SHP77 treated with DMSO at 0.1 percent for 48 hours (cell line): Measurements from ENCODE around the gene SNAI3.
A peak's percentile ranks its signal among the peaks of the same experiment; 100 is the strongest.
"Not testable (repeated sequence)": the region's sequence is repeated elsewhere in the genome, so short reads cannot be mapped to it uniquely, and the experiment has no call there.

Experiments used
- DNase-seq: peaks from one replicate; lab custom pipeline; 2025; lab: John Stamatoyannopoulos, UW

Gene SNAI3

DNA sequence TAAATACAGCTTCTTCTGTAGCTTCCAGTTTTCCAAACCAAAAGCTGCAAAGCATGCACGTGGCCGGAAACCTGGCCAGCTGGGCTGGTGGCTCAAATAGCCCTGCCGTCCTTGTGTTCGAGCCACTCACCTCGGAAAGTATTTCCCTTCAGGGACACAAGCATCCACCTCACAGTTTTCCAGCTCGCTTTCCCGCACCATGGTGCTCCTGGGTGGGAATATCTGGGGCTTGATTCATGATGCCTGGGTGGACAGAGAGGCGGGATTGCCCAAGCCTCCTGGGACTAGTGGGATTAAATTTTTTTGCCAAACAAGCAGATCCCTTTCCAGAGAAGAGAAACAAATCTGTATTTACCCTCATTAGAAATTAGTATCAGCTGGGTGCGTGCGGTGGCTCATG is 16.3 kb downstream of the SNAI3 start:
- DNase-seq = no peak

DNA sequence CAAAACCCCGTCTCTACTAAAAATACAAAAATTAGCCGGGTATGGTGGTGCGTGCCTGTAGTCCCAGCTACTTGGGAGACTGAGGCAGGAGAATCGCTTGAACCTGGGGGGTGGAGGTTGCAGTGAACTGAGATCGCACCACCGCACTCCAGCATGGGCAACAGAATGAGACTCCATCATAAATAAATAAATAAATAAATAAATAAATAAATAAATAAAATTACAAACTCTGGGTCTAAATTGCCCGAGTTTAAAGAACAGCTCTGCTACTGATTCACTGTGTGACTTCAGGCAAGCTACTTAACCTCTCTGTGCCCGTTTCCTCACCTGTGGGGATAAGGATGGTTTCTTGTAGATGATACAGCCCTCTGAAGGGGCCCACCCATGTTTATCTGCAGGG is 16.8 kb downstream of the SNAI3 start:
- not testable (repeated sequence) for DNase-seq

DNA sequence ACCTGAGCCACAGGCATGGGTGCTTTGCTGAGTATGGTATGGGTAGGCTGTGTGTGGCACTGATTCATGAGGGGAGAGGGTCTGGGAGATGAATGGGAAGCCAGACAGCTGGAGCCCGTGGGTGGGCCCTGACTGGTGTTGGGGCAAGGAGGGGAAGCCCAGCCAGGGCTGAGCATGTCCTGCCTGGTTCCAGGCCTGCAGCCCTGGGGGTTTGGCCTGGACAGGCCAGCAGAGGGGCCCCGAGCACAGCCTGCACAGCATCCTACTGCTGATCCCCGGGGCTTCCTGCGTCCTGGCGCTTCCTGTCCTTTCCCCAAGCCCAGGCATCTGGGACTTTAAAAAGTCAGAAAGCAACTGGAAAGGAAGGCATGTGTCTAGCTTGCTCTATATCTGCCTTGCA is 18.8 kb downstream of the SNAI3 start:
- no peak for DNase-seq

DNA sequence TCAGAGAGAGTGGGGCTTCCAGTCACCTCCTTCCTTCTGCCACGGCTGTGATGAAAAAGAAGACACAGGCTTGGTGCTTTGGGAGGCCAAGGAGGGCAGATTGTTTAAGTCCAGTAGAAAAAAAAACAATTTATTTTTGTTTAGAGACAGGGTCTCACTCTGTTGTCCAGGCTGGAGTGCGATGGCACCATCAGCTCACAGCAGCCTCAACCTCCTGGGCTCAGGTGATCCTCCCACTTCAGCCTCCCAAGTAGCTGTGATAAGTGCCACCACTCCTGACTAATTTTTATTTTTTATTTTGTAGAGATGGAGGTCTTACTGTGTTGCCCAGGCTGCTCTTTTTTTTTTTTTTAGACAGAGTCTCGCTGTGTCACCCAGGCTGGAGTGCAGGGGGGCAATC is 20.7 kb downstream of the SNAI3 start:
- no peak for DNase-seq

DNA sequence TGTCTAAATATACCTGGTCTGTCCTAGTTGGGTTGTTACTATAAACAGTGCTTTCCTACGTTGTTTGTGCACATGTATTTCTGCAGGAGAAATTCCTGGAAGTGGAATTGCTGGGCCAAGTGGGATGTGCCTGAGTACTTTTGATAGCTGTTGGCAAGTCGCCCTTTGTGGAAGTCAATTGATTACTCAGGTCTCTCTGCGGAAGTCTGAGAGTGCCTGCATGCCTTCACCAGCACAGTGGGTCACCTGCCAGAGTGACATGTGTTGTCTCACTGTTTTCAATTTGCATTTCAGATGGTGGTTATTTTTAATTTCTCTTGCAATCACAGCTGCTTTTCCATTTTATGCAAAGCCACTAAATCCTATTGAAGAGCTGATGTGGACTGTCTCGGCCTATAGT is 21.2 kb downstream of the SNAI3 start:
- DNase-seq = no peak

DNA sequence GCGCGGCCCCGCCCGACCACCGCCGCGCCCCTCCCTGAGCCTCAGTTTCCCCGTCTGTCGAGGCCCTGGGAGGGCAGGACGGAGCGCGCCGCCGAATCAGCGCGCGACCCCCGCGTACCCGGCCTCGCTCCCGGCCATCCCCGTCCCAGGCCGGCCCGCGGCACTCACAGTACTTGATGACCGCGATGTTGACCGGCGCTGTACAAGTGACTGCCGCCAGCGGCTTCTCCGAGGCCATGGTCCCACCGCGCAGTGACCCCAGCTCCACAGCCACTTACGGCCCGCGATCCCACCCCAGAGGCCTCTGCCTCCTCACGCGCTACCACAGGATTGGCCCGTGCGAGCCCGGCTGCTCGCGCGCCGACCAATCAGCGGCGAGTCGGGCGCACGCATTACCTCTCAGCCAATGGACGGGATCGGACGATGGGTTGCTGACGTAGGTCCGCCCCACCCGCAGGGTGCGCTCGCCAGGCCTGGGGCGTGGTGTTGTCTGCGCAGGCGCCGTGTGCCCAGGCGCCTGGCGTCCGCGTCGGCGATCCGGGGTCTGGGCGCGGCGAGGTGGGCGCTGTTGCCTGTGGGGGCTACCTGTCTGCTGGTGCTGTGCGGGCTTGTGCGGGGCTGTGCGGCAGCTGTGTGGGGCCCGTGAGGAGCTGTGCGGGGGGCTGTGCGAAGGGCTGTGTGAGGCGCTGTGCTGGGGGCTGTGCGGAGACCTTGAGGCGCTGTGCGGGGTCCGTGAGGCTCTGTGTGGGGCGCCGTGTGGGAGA is 23.3 kb downstream of the SNAI3 start, which contains the start of gene MVD:
Gene MVD, minus strand, starts transcription at position 249 of the 764 bp plus-strand sequence. Its CDS starts 11 bp downstream, at position 238.
- DNase-seq = peak; percentile 95

DNA sequence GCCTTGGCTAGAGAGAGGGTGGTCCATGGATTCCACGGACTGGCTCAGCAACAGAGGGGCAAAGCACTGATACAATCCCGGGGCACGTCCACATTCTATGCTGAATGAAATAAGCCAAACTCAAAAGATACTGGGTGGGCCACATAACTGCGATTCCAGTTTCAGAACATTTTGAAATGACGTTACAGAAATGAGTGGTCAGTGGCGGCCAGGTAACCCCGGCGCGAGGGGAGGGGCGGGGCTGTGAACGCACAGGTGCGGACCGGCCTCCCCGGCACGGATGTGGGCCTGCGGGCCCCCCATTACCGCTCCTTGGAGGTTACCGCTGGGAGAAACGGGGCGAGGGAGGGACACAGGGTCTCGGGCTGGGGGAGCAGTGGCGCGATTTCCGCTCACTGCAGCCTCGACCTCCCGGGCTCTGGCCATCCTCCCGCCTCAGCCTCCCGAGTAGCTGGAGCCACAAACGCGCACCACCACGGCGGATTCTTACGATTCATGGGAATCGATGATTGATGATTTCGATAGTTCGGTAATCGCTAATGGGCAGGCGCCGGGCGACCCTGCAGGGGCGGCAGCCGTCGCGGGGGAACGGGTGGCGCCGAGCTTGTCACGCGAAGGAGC is 24.0 kb downstream of the SNAI3 start:
- DNase-seq = no peak

DNA sequence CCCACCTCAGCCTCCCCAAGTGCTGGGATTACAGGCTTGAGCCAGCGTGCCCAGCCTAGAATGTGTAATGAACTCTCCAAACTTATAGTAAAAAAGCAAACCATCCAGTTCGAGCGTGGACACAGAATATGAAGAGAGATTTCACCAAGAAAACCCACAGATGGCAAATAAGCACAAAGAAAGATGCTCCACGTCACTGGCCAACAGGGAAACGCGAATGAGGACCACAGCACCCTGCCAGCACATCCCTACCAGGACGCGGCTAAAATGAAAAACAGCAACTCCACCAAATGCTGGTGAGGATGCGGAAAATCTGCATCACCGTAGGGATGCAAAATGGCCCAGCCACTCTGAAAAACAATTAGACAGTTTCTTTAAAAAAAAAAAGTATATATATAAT is 24.8 kb downstream of the SNAI3 start:
- DNase-seq = no peak

DNA sequence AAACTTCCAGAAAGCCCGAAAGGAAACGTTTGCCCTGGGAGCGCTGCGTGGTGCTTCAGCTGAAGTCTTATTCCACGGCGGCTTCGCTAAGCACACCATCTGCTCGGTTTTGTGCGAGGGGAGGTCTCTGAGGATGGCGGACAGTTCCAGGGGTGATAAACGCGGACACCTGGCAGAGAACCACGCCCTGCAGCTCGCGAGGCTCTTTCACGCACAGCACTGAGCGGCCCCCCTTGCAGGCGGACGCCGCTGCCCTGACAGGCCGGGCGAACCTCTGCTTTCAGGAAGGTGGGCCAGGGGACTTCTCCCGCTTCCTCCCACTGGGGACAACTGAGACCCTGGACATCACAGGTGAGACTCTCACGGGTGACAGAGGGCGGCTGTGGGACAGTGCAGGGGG is 27.1 kb downstream of the SNAI3 start:
- no peak for DNase-seq

DNA sequence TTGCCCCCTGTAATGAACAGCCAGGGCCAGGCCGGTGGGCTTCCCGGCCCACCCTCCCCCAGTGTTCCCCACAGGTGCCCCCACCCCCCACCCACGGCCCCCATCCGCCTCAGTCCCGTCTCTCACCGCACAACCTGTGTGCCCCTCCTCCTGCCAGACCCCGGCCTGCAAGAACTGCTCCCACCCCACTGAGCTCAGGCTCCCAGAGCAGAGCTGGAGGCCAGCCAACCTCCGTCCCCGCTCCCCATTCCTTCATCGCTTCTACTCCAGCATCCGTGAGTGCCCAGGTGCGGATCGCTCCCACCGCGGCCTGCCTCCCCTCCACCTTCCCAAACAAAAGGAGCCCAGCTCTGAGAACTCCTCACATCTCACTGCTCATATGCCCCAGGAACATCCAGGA is 27.6 kb downstream of the SNAI3 start:
- DNase-seq = no peak

DNA sequence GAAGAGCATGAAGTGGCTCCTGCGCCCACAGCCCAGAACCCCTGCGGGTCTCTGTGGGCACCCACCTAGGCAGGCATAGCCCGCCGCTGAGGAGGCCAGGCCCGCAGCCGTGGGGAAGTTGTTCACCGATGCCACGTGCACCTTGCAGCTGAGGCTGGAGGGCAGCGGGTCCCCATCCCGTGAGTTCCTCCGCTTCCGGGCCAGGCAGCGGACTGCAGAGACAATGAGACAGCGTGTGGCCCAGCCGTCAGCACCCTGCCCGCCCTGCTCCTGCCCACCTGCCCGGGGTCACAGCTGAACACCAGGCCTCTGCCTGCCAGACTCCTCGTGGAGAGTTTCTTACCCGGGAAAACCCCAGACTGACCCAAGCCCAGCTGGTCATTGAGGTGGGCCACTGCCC is 28.9 kb downstream of the SNAI3 start:
- no peak for DNase-seq

DNA sequence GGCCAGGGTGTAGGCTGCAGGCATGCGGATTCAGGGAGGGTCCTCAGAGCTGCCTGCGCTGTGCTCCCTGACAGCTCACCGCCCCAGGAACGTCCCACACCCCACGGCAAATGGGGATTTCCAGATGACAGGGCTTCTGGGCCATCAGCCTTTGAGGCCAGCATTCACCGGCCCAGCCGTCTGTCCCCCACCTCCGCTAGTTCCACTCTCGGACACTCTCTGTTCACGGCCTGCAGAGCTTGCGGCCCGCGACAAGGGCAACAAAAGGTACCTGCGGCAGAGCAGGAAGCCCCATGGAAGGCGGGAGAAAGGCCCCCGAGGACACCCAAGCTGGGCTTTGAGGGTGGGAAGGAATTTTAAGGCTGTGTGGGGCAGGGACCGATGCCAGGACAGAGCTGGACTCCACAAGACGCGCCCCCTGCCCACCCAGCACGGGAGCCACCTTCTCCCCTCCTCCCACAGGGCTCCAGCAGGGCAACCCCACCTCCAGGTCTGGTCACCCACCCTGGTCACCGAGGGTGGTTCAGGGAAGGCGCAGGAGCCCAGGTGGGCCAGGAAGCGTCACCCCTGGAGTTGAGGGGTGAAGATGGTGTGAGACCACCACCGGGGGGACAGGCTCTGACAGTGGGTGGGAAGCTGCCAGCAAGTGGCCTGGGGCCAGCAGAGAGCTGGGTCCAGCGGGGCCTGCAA is 29.9 kb downstream of the SNAI3 start:
- DNase-seq = no peak

DNA sequence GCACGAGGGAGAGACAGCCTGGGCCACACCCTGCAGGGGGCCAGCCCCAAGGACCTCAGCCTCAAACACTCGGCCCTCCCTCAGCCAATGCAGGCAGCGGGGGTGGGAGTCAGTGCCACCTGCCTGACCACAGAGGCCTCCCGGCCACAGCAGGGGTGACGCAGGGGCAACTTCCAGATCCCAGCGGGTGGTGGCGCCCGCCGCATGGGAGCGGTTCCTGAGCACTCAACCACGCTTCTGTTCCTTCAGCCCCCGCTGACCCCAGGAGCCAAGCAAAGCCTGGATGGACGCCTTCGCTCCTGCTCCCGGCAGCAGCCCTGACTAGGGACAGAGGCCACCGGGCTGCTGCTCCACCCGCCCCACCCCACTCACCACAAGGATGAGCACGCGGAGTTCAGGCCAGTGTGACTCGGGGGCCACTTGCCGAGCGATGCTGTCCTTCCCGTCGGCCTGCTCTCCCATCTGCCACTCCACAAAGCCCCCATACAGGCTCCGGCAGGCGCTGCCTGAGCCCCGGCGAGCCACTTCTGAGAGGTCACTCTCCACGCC is 30.5 kb downstream of the SNAI3 start:
- no peak for DNase-seq

DNA sequence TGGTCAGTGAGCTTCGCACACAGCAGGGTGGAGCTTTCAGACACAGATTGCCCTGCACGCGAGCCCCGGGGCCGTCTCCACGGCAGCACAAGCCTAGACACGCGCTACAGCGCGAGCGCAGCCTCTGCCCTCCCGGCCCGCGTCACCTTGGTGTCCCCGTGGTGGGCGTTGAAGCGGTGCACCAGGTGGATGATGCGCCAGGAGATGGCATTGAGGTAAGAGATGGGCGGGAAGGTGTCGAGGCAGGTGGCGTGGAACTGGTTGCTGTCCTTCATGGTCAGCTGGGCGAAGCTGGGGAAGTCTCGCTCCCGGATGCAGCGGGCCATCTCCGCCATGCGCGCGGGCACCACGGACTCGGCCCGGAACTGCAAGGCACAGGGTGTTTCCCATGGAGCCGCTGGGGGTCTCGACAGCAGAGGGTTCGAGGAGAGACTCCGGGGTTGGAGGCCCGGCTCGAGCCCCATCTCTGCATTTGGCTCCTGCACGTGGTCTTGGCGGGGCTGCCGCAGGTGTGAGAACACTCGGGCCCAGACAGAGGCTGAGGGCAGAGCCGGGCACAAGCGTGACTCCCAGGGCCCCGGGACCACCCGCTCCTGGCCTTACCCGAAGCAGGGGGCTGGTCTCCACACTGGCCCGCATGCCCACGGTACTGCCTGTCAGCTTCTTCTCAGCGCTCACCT is 31.1 kb downstream of the SNAI3 start:
- no peak for DNase-seq

DNA sequence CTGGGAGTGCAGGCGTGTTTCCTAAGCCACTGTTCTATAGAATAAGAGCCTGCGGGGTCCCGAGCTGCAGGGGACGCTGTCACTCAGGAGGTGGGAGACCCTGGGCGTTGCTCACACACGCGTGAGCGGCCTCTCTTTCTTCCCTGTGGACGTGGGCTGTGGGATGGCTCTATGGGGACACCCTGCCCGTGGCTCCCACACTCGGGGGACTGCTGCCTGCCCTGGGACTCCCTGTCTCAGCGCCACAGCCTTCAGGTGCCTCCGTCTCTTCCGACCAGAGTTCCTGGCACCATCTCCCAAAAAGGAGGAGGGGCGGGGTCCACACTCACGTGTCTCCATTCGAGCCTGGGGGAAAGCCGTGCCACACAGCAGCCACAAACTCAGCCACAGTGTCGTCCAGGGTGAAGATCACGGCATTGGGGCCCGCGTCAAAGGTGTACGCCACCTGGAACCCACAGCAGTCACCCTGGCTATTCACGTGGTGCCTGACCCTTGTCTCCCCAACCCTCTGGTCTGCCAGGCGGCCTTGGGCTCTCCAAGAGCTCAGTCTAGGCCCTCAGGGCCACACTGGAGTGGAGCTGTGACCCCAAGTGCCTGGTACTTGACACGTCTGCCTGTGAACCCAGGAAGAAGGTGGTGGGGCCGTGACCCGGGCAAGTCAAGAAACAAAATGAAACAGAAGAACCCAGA is 31.8 kb downstream of the SNAI3 start:
- no peak for DNase-seq

DNA sequence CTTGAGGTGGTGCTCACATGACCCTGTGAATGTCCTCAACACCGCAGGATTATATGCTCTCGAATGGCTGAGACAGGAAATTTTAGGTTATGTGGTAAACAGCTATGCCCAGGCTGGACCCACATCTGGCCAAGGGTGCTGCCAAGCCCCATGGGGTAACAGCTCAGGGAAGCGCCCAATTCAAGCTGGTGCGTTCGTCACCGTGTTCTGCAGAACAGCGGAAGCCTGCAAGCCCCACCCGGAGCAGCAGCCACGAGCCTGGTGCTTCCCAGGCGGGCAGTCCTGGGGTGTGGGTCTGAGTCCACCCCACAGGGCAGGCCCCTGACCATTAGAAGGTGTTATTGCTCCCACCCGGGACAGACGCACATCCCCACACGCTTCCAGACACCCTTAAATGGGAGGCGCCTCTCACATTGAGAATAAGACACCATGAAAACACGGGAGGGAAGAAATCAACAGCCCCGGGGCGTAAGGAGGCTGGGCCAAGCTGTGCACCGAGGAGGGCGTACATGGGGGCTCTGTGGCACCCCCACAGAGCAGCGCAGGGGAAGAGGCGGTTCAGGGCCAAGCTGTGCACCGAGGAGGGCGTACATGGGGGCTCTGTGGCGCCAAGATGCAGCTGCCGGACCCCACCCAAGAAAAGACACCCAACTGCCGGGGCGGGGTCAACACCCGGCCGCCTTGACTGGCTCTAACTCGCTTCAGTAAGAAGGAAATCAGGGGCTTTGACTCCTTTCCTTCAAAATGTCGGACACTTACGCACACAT is 32.5 kb downstream of the SNAI3 start:
- no peak for DNase-seq

DNA sequence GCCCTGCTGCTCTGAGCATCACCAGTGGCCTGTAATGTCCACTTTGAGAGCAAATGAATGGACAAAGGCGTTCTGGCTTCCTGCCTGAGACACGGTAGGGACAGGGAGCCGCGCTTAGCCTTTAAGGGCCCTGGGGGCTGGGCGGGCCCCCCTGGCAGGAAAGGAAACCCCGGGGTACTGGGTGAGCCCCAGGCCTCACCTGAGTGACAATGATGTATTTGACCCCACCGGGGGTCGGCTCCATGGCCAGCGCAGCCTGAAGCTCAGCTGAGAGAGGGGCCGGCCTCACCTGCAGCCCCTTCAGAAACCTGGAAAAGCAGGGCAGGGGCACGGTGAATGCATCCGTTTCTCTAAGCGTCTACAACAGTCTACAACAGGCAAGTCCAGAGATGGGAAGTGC is 33.2 kb downstream of the SNAI3 start:
- no peak for DNase-seq

DNA sequence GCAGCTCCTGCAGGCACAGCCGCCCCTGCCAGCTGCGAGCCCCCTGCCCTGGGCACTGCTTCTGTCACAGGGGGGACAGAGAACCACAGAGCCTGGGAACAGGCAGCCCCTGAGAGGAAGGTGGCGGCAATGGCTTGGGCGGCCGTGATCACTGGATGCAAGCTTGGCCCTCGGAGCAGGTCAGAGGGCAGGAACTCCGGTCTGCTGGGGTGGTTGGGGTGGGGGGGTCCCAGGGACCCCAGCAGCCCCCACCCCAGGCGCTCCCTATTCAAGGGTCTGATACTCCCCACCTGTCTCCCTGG is 33.6 kb downstream of the SNAI3 start:
- no peak for DNase-seq

DNA sequence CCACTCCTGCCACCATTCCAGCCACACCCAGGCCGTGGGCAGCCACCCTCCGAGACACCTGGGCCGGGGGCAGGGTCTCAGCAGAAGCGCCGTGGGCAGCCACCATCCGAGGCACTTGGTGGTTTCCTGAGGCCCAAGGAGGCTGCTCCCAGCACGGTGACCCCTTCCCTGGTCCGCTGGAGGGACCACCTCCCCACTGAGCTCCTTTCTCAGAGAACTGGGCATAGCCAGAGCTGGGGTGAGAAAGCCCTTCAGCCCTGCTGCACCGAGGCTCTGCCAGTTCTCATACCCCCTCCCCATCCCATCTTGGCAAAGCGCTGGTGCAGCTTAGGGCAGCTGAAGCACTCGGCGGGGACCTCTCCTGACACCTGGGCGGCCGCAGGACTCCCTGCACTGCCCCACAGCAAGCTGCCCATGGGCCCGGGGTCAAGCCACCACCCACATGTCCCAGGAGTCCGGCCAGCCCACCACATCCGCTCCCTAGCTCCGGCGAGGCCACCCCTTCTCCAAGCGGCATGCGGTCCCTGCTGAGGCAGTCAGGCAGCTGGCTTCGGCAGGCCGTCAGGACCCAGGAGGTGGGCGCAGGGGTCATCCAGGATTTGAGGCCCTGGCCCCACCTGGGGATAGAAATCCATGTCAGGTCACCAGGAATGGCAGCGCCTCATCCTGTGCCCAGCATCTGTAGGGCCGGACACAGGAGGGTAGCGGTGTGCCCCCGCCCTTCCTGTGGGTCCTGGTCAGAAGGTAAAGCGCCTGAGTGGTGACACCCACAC is 34.1 kb downstream of the SNAI3 start:
- no peak for DNase-seq

DNA sequence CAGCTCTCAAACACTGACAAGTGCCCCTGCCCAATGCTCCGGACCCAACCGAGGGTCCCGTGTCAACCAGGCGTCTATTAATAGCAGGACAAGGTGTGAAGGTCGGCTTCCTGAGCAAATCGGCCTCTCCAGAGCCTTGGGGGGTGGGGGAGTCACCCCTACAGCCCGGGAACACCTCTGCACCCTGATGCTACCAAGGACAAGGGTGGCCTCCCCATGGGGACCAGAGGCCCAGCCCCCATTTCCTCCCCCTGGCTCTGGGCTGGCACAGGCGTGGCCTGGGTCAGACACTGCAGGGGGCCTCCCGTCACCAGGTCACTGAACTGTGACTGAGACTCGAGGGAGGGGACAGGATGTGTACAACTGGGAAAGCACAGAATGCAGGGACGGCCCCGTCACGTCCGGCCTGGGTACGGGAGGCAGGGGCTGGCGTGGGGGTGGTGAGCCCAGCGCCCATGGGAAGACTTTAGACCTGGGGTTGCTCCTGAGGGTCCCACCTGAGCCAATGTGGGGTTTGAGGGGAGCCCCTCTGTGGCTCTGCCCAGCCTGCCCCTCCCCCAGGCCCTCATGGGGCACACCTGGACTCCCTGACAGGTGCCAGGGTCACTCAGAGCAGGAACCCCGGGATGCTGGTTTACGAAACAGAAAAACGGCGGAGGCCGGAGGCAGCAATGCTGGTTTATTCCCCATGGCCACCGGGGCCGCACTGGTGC is 34.9 kb downstream of the SNAI3 start:
- DNase-seq = peak; percentile 23
